ENCODE data around the gene CCAR1.
"Not testable (repeated sequence)": the region's sequence is repeated elsewhere in the genome, so short reads cannot be mapped to it uniquely, and the experiment has no call there.

CCAR1 gene

GRCh38 chr10:68759223-68759863 is 38.3 kb downstream of the CCAR1 start:
- no peak for DNase-seq

DNA sequence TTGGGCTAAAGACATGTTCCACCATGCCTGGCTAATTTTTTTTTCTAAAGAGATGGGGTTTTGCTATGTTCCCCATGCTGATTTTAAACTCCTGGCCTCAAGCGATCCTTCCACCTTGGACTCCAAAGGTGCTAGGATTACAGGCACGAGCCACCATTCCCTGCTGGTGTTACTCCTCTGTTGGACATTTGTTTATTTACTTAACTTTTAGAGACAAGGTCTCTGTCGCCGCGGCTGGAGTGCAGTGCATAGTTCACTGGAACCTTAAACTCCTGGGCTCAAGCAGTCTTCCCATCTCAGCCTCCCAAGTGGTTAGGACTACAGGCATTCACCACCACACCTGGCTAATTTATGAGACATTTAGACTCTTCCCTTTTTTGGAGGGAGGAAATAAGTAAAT is 38.9 kb downstream of the CCAR1 start:
- DNase-seq: no peak

- not testable (repeated sequence) for DNase-seq
These were observed 46.4 kb downstream of the CCAR1 start for GRCh38 chr10:68767407-68767806.

DNA sequence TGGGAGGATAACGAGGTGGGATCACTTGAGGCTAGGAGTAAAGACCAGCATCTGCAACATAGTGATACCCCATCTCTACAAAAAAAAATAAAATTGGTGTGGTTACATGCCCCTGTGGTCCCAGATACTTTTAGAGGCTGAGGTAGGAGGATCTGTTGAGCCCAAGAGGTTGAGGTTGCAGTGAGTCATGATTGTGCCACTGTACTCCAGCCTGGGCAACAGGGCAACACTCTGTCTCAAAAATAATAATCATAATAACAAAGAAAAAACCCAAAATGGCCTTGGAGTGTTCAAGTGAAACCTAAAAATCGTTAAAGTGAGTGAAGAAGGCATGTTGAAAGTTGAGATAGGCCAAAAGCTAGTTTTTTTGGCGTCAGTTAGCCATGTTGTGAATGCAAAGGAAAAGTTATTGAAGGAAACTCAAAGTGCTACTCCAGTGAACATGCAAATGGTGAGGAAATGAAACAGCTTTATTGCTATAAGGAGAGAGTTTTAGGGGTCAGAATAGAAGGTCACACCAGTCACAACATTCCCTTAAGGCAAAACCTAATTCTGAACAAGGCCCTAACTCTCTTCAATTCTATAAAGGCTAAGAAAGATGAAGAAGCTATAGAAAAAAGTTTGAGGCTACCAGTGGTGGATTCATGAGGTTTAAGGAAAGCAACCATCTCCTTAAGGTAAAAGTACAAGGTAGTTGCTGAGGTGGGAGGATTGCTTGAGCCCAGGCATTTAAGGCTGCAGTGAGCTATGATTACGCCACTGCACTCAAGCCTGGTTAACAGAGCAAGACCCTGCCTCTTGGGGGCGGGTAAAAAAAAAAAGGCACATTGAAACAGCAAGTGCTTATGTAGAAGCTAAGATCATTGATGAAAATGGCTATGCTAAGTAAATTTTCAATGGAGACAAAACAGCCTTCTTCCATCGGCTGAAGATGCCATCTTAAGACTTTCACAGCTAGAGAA is 60.9 kb downstream of the CCAR1 start:
- DNase-seq: no peak

GRCh38 chr10:68784476-68784875 is 63.4 kb downstream of the CCAR1 start:
- DNase-seq: no peak

DNA sequence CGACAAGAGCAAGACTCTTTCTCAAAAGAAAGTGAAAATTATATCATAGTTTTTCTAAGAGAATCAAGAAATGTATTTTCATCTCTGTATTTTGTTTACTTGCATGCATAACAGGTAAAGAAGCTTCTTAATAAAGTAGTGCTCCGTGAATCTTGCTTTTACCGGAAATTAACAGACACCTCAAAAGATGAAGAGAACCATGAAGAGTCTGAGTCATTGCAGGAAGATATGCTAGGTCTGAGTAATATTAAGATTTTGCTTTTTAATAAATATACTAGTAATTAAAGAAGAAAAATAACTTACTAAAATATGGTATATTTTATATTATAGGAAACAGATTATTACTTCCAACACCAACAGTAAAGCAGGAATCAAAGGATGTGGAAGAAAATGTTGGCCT is 66.8 kb downstream of the CCAR1 start:
- DNase-seq: no peak

- DNase-seq: no peak
These were observed 69.4 kb downstream of the CCAR1 start for GRCh38 chr10:68790476-68790875.

DNA sequence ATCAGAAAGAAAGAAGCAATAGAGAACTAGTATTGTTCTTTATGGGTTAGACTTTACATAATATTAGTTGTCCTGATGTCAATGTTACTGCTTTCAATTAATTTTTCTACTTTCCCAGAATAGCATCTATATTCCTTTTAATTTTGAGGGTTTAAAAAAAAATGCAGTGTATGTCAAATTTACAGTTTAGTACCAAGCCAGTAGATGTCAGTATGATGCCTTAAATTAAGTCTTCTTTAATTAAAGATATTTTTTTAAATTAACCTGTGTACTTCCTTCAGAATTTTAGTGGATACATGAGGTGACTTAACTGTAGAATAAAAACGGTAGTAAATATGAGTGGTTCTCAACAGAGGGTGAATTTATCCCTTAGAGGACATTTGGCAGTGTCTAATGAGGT is 71.1 kb downstream of the CCAR1 start:
- peak; percentile 1 for DNase-seq

GRCh38 chr10:68795886-68796532 is 75.0 kb downstream of the CCAR1 start:
- no peak for DNase-seq

DNA sequence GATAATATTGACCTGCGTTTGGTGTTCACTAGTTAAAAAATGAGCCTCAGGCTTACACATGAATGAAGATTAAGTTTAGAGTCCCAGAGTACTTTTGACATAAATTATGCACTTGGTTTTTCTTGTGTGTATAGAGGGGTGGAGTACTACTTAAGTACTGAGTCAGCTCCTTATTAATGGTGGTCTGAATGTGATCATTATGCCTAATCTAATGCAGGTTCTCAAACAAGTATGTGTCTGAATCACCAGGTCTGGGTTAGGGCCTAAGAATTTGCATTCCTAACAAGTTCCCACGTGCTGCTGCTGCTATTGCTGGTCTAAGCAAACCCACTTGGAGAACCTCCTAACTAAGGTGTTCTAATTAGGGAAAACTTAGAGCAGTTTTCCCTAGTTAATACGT is 75.6 kb downstream of the CCAR1 start:
- DNase-seq: no peak

GRCh38 chr10:68800211-68800610 is 79.2 kb downstream of the CCAR1 start:
- DNase-seq: no peak

DNA sequence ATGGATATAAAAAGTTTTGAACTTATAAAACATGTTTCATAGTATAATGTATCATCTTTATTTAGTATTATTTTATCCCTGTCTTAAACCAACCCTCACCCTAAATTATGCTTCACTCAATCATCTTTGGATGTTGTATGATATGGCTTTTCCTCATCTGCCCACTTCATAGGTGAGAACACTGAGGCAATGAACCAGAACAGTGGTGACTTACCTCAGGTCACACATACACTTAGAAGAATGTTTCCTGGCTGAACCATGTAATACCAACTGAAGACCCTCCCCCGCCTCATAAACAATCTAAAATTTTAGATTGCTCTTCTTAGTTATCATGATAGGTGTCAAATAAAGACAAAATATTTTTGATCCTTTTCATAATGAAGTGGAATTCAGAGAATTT is 83.7 kb downstream of the CCAR1 start:
- no peak for DNase-seq

DNA sequence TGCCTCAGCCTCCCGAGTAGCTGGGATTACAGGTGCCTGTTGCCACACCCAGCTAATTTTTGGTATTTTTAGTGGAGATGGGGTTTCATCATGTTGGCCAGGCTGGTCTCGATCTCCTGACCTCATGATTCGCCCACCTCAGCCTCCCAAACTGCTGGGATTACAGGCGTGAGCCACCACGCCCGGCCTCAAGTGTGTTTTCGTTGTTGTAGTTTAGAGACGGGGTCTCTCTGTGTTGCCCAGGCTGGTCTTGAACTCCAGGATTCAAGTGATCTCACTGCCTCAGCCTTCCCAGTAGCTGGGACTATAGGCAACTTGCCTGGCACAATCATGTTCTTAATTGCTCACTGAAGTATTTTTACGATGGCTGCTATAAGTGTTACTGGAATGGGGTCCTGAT is 89.8 kb downstream of the CCAR1 start:
- not testable (repeated sequence) for DNase-seq

- no peak for DNase-seq
These were observed 90.4 kb downstream of the CCAR1 start for GRCh38 chr10:68811314-68812009.

GRCh38 chr10:68812420-68812819 is 91.4 kb downstream of the CCAR1 start:
- DNase-seq: no peak

GRCh38 chr10:68813559-68813958 is 92.5 kb downstream of the CCAR1 start:
- DNase-seq: no peak

DNA sequence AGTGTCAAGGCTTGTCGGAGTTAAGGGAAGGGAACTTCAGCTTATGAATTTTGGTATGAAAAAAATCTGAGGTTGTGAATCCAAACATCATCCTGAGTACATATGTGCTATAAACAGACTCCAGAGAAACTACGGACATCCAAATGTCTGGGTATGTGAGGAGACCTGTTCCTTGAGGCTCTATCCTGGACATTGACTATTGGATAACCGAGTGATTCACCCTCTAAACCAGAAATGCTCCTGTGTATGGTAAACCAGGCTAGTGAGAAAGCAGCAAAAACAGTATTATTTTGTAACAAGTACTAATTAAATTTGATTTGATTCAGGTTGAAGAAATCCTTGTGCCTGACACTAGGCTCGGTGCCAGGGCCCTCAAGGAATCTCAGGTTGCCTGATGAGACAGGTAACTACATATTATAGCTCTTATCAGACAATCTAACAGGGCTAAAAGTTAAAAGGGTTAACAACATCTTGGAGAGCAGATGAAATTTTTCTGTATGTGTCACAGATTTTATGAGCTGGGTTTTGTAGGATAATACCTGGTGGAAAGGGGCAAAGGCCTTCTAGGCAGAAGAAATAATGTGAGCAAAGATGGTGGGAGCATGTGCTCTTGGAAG is 95.9 kb downstream of the CCAR1 start:
- DNase-seq: no peak

- not testable (repeated sequence) for DNase-seq
These were observed 99.3 kb downstream of the CCAR1 start for GRCh38 chr10:68820359-68820758.

DNA sequence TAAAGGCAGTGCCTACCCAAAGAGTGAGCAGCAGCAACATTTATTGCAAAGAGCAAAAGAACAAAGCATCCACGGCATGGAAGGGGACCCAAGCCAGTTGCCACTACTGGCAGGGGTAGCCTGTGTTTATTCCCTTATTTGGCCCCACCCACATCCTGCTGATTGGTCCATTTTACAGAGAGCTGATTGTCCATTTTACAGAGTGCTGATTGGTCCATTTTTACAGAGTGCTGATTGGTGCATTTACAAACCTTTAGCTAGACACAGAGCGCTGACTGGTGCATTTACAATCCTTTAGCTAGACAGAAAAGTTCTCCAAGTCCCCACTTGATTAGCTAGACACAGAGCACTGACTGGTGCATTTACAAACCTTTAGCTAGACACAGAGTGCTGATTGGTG is 101.6 kb downstream of the CCAR1 start:
- not testable (repeated sequence) for DNase-seq

DNA sequence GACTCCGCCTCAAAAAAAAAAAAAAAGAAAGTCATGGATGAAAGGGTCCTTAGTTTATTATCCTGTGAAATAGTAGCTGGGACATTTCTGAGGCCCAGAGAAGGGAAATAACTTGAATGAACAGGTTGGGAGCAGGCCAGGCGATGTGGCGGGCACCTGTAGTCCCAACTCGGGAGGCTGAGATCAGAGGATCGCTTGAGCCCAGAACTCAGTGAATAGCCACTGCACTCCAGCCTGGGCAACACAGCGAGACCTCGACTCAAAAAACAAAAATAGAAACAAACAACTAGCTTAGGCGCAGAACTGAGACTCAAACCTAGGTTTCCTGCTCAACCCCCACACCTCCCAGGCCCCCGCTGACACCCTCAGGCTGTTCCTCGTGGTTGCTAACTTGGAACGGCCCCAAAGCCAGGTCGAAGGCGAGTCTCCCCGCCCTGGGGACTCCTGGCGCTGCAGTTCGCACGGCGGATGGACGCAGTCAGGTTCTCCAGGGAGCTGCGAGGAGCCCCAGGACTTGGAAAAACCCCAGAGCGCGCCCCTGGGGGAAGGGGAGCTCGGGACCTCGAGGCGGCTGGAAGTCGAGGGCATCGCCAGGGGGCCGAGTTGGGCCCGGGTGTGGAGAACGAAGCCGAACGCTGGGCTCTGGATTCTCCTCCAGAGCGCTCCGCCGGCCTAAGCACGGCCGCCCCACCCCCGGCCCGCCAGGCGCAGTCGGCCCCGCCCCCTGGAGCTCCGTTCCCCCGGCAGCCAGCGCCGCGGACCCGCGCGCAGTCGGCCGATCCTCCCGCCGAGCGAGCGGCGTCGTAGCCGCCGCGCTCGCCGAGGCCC is 105.9 kb downstream of the CCAR1 start, which contains the start of gene STOX1:
TSS of gene STOX1 (plus strand) at position 768 of the 828 bp plus-strand sequence. CDS start 93 bp downstream, outside the sequence.
- DNase-seq: peak; percentile 41

DNA sequence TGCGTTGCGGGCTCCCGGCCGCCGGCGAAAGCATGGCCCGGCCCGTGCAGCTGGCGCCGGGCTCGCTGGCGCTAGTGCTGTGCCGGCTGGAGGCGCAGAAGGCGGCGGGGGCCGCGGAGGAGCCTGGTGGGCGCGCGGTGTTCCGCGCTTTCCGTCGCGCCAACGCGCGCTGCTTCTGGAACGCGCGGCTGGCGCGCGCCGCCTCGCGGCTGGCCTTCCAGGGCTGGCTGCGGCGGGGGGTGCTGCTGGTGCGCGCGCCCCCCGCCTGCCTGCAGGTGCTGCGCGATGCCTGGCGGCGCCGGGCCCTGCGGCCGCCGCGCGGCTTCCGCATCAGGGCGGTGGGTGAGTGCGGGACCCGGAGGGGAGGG is 106.5 kb downstream of the CCAR1 start:
- not testable (repeated sequence) for DNase-seq

All from NCI-H2171 treated with DMSO at 0.1 percent for 48 hours (cell line).